ENCODE measurements around the gene GOLGA8N. TPM values are rescaled to one million over a fixed set of nuclear protein-coding genes. Genes with fewer than 3 reads are reported as not detected.

Gene GOLGA8N
- polyA plus RNA-seq, 2 of the 4 experiments (the other 2 are of a cell fraction): 3.0 to 3.1 TPM

- no peak overlapping the region for H3K4me3 ChIP-seq
- FAIRE-seq: no peak
- H3K27ac ChIP-seq: no peak overlapping the region
- 77% methylated on average over 4 of the region's 4 CpGs for WGBS (ENCODE audit: missing lambda C conversion rate)
- POLR2A ChIA-PET: no interaction called here
- H3K9me3 ChIP-seq: no peaks in the 10 kb centered on the region
- DNase-seq (ENCODE audit: low read depth in 1 of 2, low spot score in 1 of 2): no peak
- peaks cover 31% of the 10 kb centered on the region for H3K4me1 ChIP-seq
- no peak overlapping the region for H3K4me2 ChIP-seq
- CTCF ChIA-PET: interaction anchor here (0.8 to 16.6 kb wide), 13 partner anchors 7 to 482 kb away, joined by 3 to 374 read pairs (median 5); partner anchors contain the start of gene SCG5
- ATAC-seq: no peak
- TF ChIP-seq CTCF (IDR thresholded peaks at IDR 0.05) (no peak), HEYL (CRISPR knock-in tag; IDR thresholded peaks at IDR 0.05) (no peak), JUN (IDR thresholded peaks at IDR 0.05) (no peak), TP53 (CRISPR knock-in tag; IDR thresholded peaks at IDR 0.05) (no peak), KDM1A (IDR thresholded peaks at IDR 0.05; ENCODE audit: low read depth) (no peak), PBX3 (IDR thresholded peaks at IDR 0.05) (no peak), USF2 (IDR thresholded peaks at IDR 0.05) (no peak), HOXB13 (CRISPR knock-in tag; IDR thresholded peaks at IDR 0.05; ENCODE audit: low read depth) (no peak), HOXB5 (CRISPR knock-in tag; IDR thresholded peaks at IDR 0.05) (no peak), MAFK (IDR thresholded peaks at IDR 0.05; ENCODE audit: partially characterized antibody) (no peak)
Observed at GRCh38 chr15:32656091-32656490, 62.8 kb downstream of the GOLGA8N start.

GRCh38 chr15:32656496-32656895, 63.2 kb downstream of the GOLGA8N start:
- Histone ChIP-seq H3K4me1 (peaks cover 30% of the 10 kb centered on the region), H3K9me3 (no peaks in the 10 kb centered on the region), H3K27ac (no peak overlapping the region), H3K4me2 (no peak overlapping the region), H3K4me3 (no peak overlapping the region)
- DNase-seq (ENCODE audit: low read depth in 1 of 2, low spot score in 1 of 2) (no peak), ATAC-seq (no peak), FAIRE-seq (no peak)
- ChIA-PET CTCF (interaction anchor here (1.0 to 16.6 kb wide), 13 partner anchors 9 to 481 kb away, joined by 3 to 374 read pairs (median 5); partner anchors contain the start of gene SCG5), POLR2A (no interaction called here)
- 96% methylated on average over 9 of the region's 9 CpGs for WGBS (ENCODE audit: missing lambda C conversion rate)
- no peak for TF ChIP-seq NFE2L2 (conservative IDR thresholded peaks at IDR 0.05; ENCODE audit: low read length)
- TF ChIP-seq, protein P1, sequence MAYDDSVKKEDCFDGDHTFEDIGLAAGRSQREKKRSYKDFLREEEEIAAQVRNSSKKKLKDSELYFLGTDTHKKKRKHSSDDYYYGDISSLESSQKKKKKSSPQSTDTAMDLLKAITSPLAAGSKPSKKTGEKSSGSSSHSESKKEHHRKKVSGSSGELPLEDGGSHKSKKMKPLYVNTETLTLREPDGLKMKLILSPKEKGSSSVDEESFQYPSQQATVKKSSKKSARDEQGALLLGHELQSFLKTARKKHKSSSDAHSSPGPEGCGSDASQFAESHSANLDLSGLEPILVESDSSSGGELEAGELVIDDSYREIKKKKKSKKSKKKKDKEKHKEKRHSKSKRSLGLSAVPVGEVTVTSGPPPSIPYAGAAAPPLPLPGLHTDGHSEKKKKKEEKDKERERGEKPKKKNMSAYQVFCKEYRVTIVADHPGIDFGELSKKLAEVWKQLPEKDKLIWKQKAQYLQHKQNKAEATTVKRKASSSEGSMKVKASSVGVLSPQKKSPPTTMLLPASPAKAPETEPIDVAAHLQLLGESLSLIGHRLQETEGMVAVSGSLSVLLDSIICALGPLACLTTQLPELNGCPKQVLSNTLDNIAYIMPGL (CRISPR knock-in tag; IDR thresholded peaks at IDR 0.05; ENCODE audit: borderline replicate concordance): no peak
- no peak for TF ChIP-seq EHF (CRISPR knock-in tag; IDR thresholded peaks at IDR 0.05)
- TF ChIP-seq PHF8 (IDR thresholded peaks at IDR 0.05; ENCODE audit: borderline replicate concordance, low read depth): no peak
- TF ChIP-seq TP53 (CRISPR knock-in tag; IDR thresholded peaks at IDR 0.05): no peak
- TF ChIP-seq CTCF (IDR thresholded peaks at IDR 0.05): no peak
- no peak for TF ChIP-seq MYC (IDR thresholded peaks at IDR 0.05; ENCODE audit: borderline replicate concordance, low read length)
- no peak for TF ChIP-seq JUN (IDR thresholded peaks at IDR 0.05)
- TF ChIP-seq HOXB13 (CRISPR knock-in tag; IDR thresholded peaks at IDR 0.05; ENCODE audit: low read depth): no peak
- no peak for TF ChIP-seq ZFP36 (IDR thresholded peaks at IDR 0.05; ENCODE audit: borderline replicate concordance, partially characterized antibody)
- TF ChIP-seq HOXB5 (CRISPR knock-in tag; IDR thresholded peaks at IDR 0.05): no peak
- TF ChIP-seq CBX8 (IDR thresholded peaks at IDR 0.05): no peak
- TF ChIP-seq FOSL2 (IDR thresholded peaks at IDR 0.05): no peak
- TF ChIP-seq FOSL2 (CRISPR knock-in tag; IDR thresholded peaks at IDR 0.05): no peak
- no peak for TF ChIP-seq USF2 (IDR thresholded peaks at IDR 0.05)
- no peak for TF ChIP-seq ATOH8 (CRISPR knock-in tag; IDR thresholded peaks at IDR 0.05; ENCODE audit: low read depth)

All from A549 (cell line).